Measurements from ENCODE around the gene POLDIP2. TPM values are rescaled to one million over a fixed set of nuclear protein-coding genes. Genes with fewer than 3 reads are reported as not detected.
A peak's percentile ranks its signal among the peaks of the same experiment; 100 is the strongest.

Gene POLDIP2
- total and polyA plus RNA-seq, 9 of the 15 experiments (the other 6 are each of a cell fraction or from before 2014, with no cell fraction given), result 22.0 to 137 (median 104) TPM

- no peak for DNase-seq (ENCODE audit: extremely low read depth in 1 of 4, low spot score in 3 of 4)
- Histone ChIP-seq H3K9me1 (ENCODE audit: control insufficient read depth, insufficient read depth, low read length) (no peaks in the 10 kb centered on the region), H3K4me1 (replicated peaks in 1 of 2; ENCODE audit: control insufficient read depth in 2 of 2, insufficient read depth in 2 of 2, low read length in 2 of 2) (peaks cover 3 to 6% of the 10 kb centered on the region in 2 experiments; a peak in 3 of 5 replicates), H3K79me2 (ENCODE audit: control insufficient read depth, insufficient read depth, low read length) (peaks cover 37% of the 10 kb centered on the region), H3K4me3 (no peak overlapping the region), H2AFZ (ENCODE audit: low read depth, low read length) (no peak overlapping the region), H3K4me2 (ENCODE audit: insufficient read depth, low read length) (no peak overlapping the region), H4K20me1 (replicated peaks; ENCODE audit: control insufficient read depth, insufficient read depth, low read length) (0 out of 2 replicates have a peak, but pooled peaks cover 11% of the 10 kb centered on the region), H3K36me3 (ENCODE audit: control insufficient read depth, insufficient read depth, low read length) (peaks cover 79% of the 10 kb centered on the region), H3K27ac (ENCODE audit: extremely low read depth, low read depth, low read length) (no peak overlapping the region), H3K9ac (ENCODE audit: insufficient read depth in 1 of 2, low read depth in 2 of 2, low read length in 2 of 2) (no peak overlapping the region), H3K27me3 (ENCODE audit: control insufficient read depth in 2 of 2, insufficient read depth in 2 of 2, low read length in 2 of 2) (no peaks in the 10 kb centered on the region), H3K9me3 (replicated peaks; ENCODE audit: control insufficient read depth, insufficient read depth, low read depth, low read length) (no peaks in the 10 kb centered on the region; the same call in 1 of the 2 replicates)
- no peak for FAIRE-seq
- BruUV-seq (replicated peaks), result no TSS peak
- ChIA-PET CTCF (ENCODE audit: low intra/inter-chr PET ratio) (no interaction called here), POLR2A (interaction anchor here (0.6 to 2.4 kb wide), 3 partner anchors 9 to 449 kb away, joined by 3 to 19 read pairs (median 3); partner anchors contain the start of gene TMEM97)
- no peak for ATAC-seq
- WGBS (ENCODE audit: insufficient coverage, low coverage, missing lambda C conversion rate), result 88% methylated on average over 9 of the region's 9 CpGs
- intact Hi-C loops (cut with micrococcal nuclease) (no loop called here), in situ Hi-C loops (cut with MboI) (no loop called here)
- TF ChIP-seq SRF (CRISPR knock-in tag; IDR thresholded peaks at IDR 0.05), result no peak
- TF ChIP-seq POLR2A (conservative IDR thresholded peaks at IDR 0.05), result 0 out of 2 replicates have a peak, but pooled peaks have one; percentile 18
These were observed 30.2 kb downstream of the POLDIP2 start for GRCh38 chr17:28327031-28327607.

GRCh38 chr17:28326114-28326513, 31.2 kb downstream of the POLDIP2 start:
- no peak for TF ChIP-seq SMARCC2 (IDR thresholded peaks at IDR 0.05; ENCODE audit: low read depth)
- TF ChIP-seq ZNF76 (CRISPR knock-in tag; IDR thresholded peaks at IDR 0.05; ENCODE audit: borderline replicate concordance), result no peak
- H3K27ac ChIP-seq (ENCODE audit: extremely low read depth, low read depth, low read length), result no peak overlapping the region
- POLR2A ChIA-PET, result interaction anchor here (0.5 to 1.5 kb wide), 2 partner anchors 9 to 48 kb away, joined by 4 to 11 read pairs; partner anchors contain the start of genes IFT20 and TNFAIP1
- H3K9me1 ChIP-seq (ENCODE audit: control insufficient read depth, insufficient read depth, low read length), result no peaks in the 10 kb centered on the region
- no peaks in the 10 kb centered on the region; the same call in 1 of the 2 replicates for H3K9me3 ChIP-seq (replicated peaks; ENCODE audit: control insufficient read depth, insufficient read depth, low read depth, low read length)
- H3K4me1 ChIP-seq (replicated peaks in 1 of 2; ENCODE audit: control insufficient read depth in 2 of 2, insufficient read depth in 2 of 2, low read length in 2 of 2), result peaks cover 3 to 12% of the 10 kb centered on the region in 2 experiments; a peak in 4 of 5 replicates
- H3K9ac ChIP-seq (ENCODE audit: insufficient read depth in 1 of 2, low read depth in 2 of 2, low read length in 2 of 2), result no peak overlapping the region
- no peak overlapping the region for H3K4me3 ChIP-seq
- no TSS peak for BruUV-seq (replicated peaks)
- H4K20me1 ChIP-seq (replicated peaks; ENCODE audit: control insufficient read depth, insufficient read depth, low read length), result 0 out of 2 replicates have a peak, but pooled peaks cover 11% of the 10 kb centered on the region
- intact Hi-C loops (cut with micrococcal nuclease), result no loop called here
- WGBS (ENCODE audit: insufficient coverage, low coverage, missing lambda C conversion rate), result 93% methylated on average over 7 of the region's 7 CpGs
- DNase-seq (ENCODE audit: extremely low read depth in 1 of 4, low spot score in 3 of 4), result no peak
- H3K79me2 ChIP-seq (ENCODE audit: control insufficient read depth, insufficient read depth, low read length), result peaks cover 47% of the 10 kb centered on the region
- ATAC-seq, result no peak
- no peak overlapping the region for H3K4me2 ChIP-seq (ENCODE audit: insufficient read depth, low read length)
- no peak overlapping the region for H2AFZ ChIP-seq (ENCODE audit: low read depth, low read length)
- no peaks in the 10 kb centered on the region for H3K27me3 ChIP-seq (ENCODE audit: control insufficient read depth in 2 of 2, insufficient read depth in 2 of 2, low read length in 2 of 2)
- CTCF ChIA-PET (ENCODE audit: low intra/inter-chr PET ratio), result no interaction called here
- in situ Hi-C loops (cut with MboI), result no loop called here
- peaks cover 81% of the 10 kb centered on the region for H3K36me3 ChIP-seq (ENCODE audit: control insufficient read depth, insufficient read depth, low read length)
- FAIRE-seq, result no peak

Measured in K562 (cell line).